Stimulated activated CD4-positive, alpha-beta T cell treated with anti-CD3 and anti-CD28 coated beads, Interleukin-1b, Interleukin-23, amount 100 ng/mL, for 24 hours (primary cell): ENCODE measurements around the gene ARNT2.

Experiments used
- DNase-seq, 4 experiments: peaks; one replicate each; pipeline ENCODE4 v3.0.0-alpha.2; 2020; ENCODE audit warnings: low read depth in 4 of 4, low spot score in 1 of 4

The ARNT2 gene

GRCh38 chr15:80405970-80406369 lies 1.8 kb downstream of the ARNT2 start:
- DNase-seq = no peak

- DNase-seq = no peak
These were observed 7.7 kb downstream of the ARNT2 start for GRCh38 chr15:80411788-80412288.

- no peak for DNase-seq
These were observed 10.6 kb downstream of the ARNT2 start for GRCh38 chr15:80414546-80415357.

GRCh38 chr15:80415358-80415670 lies 11.1 kb downstream of the ARNT2 start:
- no peak for DNase-seq

- no peak for DNase-seq
These were observed 12.5 kb downstream of the ARNT2 start for GRCh38 chr15:80416702-80417101.

GRCh38 chr15:80418892-80419537 lies 14.8 kb downstream of the ARNT2 start:
- no peak for DNase-seq

- no peak for DNase-seq
These were observed 15.4 kb downstream of the ARNT2 start for GRCh38 chr15:80419546-80419945.

GRCh38 chr15:80420658-80421057 lies 16.5 kb downstream of the ARNT2 start:
- no peak for DNase-seq

- DNase-seq = no peak
These were observed 19.0 kb downstream of the ARNT2 start for GRCh38 chr15:80423215-80423614.

- DNase-seq = no peak
These were observed 20.2 kb downstream of the ARNT2 start for GRCh38 chr15:80424381-80424780.

GRCh38 chr15:80426316-80426715 lies 22.1 kb downstream of the ARNT2 start:
- DNase-seq = no peak

GRCh38 chr15:80429964-80430363 lies 25.8 kb downstream of the ARNT2 start:
- DNase-seq = no peak

- no peak for DNase-seq
These were observed 27.6 kb downstream of the ARNT2 start for GRCh38 chr15:80431635-80432344.

GRCh38 chr15:80432345-80432702 lies 28.1 kb downstream of the ARNT2 start:
- DNase-seq = no peak

- DNase-seq = no peak
These were observed 29.7 kb downstream of the ARNT2 start for GRCh38 chr15:80433836-80434235.

- no peak for DNase-seq
These were observed 30.9 kb downstream of the ARNT2 start for GRCh38 chr15:80434926-80435720.

- DNase-seq = no peak
These were observed 32.5 kb downstream of the ARNT2 start for GRCh38 chr15:80436511-80437307.

GRCh38 chr15:80437334-80437891 lies 33.2 kb downstream of the ARNT2 start:
- no peak for DNase-seq

- DNase-seq = no peak
These were observed 35.0 kb downstream of the ARNT2 start for GRCh38 chr15:80439140-80439539.

- no peak for DNase-seq
These were observed 35.8 kb downstream of the ARNT2 start for GRCh38 chr15:80440024-80440423.
